Chondrocyte (in vitro differentiated cells): ENCODE data around the gene INPP5F. TPM values are rescaled to one million over a fixed set of nuclear protein-coding genes. Genes with fewer than 3 reads are reported as not detected.

ENCODE experiments used
- DNase-seq: peaks from one replicate; pipeline ENCODE4 v3.0.0; 2021; ENCODE audit warnings: mixed read lengths, low spot score
- H3K27ac Mint-ChIP-seq: one replicate; pipeline ENCODE4 v1.8.0; 2021; ENCODE audit warnings: mild to moderate bottlenecking, moderate library complexity, mixed read lengths; ENCODE audit not compliant: unreplicated experiment
- H3K27me3 Mint-ChIP-seq: 2 replicates; pipeline ENCODE4 v1.8.0; 2021; ENCODE audit warnings: low read depth, mixed read lengths
- H3K36me3 Mint-ChIP-seq: 2 replicates; pipeline ENCODE4 v1.8.0; 2021; ENCODE audit warnings: low read depth, mixed read lengths
- H3K4me1 Mint-ChIP-seq: 2 replicates; pipeline ENCODE4 v1.8.0; 2021; ENCODE audit warnings: low read depth, mild to moderate bottlenecking, mixed read lengths
- H3K4me3 Mint-ChIP-seq: one replicate; pipeline ENCODE4 v1.8.0; 2021; ENCODE audit warnings: mild to moderate bottlenecking, moderate library complexity, mixed read lengths; ENCODE audit not compliant: unreplicated experiment
- H3K9me3 Mint-ChIP-seq: 2 replicates; pipeline ENCODE4 v1.8.0; 2021; ENCODE audit warnings: low read depth, mixed read lengths
- total RNA-seq: library from RNA; stranded (reverse); gene quantifications from 3 replicates; pipeline ENCODE4 v1.2.1, GENCODE V29; 2021
- TF ChIP-seq, protein P1 (sequence below): fragments of 200-600 bp; sonication (generic); IDR thresholded peaks from 2 replicates; pipeline ENCODE4 v1.5.0; 2021; ENCODE audit warnings: antibody characterized with exemption, mild to moderate bottlenecking, moderate library complexity

Gene INPP5F
- total RNA-seq, 1 donor from 2014 or later = 56.4 TPM

- Mint-ChIP-seq H3K9me3 (no peaks in the 10 kb centered on the region), H3K27me3 (no peaks in the 10 kb centered on the region), H3K4me3 (no peak overlapping the region), H3K4me1 (peaks cover 22% of the 10 kb centered on the region), H3K36me3 (peaks cover 19% of the 10 kb centered on the region), H3K27ac (no peak overlapping the region)
- TF ChIP-seq, protein P1, sequence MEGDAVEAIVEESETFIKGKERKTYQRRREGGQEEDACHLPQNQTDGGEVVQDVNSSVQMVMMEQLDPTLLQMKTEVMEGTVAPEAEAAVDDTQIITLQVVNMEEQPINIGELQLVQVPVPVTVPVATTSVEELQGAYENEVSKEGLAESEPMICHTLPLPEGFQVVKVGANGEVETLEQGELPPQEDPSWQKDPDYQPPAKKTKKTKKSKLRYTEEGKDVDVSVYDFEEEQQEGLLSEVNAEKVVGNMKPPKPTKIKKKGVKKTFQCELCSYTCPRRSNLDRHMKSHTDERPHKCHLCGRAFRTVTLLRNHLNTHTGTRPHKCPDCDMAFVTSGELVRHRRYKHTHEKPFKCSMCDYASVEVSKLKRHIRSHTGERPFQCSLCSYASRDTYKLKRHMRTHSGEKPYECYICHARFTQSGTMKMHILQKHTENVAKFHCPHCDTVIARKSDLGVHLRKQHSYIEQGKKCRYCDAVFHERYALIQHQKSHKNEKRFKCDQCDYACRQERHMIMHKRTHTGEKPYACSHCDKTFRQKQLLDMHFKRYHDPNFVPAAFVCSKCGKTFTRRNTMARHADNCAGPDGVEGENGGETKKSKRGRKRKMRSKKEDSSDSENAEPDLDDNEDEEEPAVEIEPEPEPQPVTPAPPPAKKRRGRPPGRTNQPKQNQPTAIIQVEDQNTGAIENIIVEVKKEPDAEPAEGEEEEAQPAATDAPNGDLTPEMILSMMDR = no peak
- DNase-seq = no peak
These were observed 127.0 kb downstream of the INPP5F start for GRCh38 chr10:119852822-119853221.

DNA sequence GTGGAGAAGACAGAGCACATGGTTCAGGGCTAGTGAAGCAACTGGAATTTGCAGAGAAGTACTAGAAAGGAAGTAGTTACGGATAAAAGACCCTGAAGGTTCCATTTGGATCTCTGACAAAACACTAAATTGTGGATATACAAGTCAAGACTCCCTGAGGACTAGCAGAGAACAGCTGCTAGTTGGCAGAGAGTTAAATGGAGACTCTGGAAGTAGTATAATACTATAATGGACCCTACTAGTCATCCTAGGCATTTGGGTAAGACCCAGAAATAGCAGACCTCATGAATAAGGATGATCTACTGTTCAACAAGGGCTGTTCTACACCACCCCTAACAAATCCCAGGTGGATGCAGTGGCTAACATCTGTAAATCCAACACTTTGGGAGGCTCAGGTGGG is 127.7 kb downstream of the INPP5F start:
- no peak overlapping the region for H3K4me3 Mint-ChIP-seq
- H3K9me3 Mint-ChIP-seq = no peaks in the 10 kb centered on the region
- TF ChIP-seq, protein P1 = no peak
- peaks cover 18% of the 10 kb centered on the region for H3K4me1 Mint-ChIP-seq
- H3K27ac Mint-ChIP-seq = no peak overlapping the region
- no peak for DNase-seq
- H3K27me3 Mint-ChIP-seq = no peaks in the 10 kb centered on the region
- H3K36me3 Mint-ChIP-seq = peaks cover 19% of the 10 kb centered on the region

GRCh38 chr10:119858063-119858462 is 132.2 kb downstream of the INPP5F start:
- TF ChIP-seq, protein P1 = no peak
- peaks cover 11% of the 10 kb centered on the region for H3K36me3 Mint-ChIP-seq
- no peaks in the 10 kb centered on the region for H3K9me3 Mint-ChIP-seq
- no peak overlapping the region for H3K27ac Mint-ChIP-seq
- peaks cover 15% of the 10 kb centered on the region for H3K4me1 Mint-ChIP-seq
- DNase-seq = no peak
- no peaks in the 10 kb centered on the region for H3K27me3 Mint-ChIP-seq
- H3K4me3 Mint-ChIP-seq = no peak overlapping the region

DNA sequence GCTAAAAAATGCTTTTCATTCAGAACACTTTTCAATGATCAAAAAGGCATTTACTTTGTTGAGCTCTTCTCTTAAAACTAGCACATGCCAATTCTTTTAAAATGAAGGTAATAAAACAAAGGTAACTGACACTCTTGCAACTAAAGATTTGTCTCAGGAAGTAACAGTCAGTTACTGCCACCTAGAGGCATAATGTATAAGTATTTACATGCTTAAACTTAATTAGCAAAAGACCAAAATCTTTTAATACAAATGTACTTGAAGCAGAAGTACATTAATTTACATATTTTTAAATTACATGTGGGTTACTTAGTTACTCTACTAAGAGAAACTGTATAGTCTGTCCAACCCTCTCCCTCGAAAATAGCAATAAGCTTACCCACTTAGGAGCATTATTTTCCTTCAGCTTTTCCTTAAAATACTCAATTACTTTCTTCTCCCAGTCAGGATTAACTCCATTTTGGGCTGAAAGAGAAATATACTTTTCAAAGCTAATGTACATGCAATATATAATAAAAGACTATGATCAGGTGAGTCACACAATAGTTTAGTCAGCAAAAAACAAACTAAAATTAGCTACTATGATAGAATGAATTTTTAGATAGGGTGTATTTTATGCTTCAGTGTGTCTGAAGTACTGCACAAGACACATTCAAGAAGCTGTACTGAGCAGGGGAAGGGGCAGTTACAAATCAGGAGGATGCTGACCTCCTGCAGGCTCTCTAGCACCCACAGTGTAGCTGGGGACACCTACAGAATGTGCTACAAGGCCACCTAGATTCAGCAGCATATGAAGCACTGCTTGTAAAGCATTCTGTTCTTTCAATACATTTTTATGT is 133.8 kb downstream of the INPP5F start:
- DNase-seq = no peak
- Mint-ChIP-seq H3K4me1 (peaks cover 15% of the 10 kb centered on the region), H3K27ac (peak overlapping the region; percentile 6), H3K36me3 (peaks cover 14% of the 10 kb centered on the region), H3K4me3 (no peak overlapping the region), H3K27me3 (no peaks in the 10 kb centered on the region), H3K9me3 (peaks cover 8% of the 10 kb centered on the region)
- TF ChIP-seq, protein P1 = peak; percentile 96

- Mint-ChIP-seq H3K36me3 (peaks cover 11% of the 10 kb centered on the region), H3K27ac (no peak overlapping the region), H3K9me3 (peaks cover 9% of the 10 kb centered on the region), H3K4me3 (no peak overlapping the region), H3K4me1 (peaks cover 15% of the 10 kb centered on the region), H3K27me3 (no peaks in the 10 kb centered on the region)
- TF ChIP-seq, protein P1 = no peak
- no peak for DNase-seq
These were observed 135.2 kb downstream of the INPP5F start for GRCh38 chr10:119860866-119861607.
